Measurements from ENCODE around the gene TGFB2.

TGFB2 gene

DNA sequence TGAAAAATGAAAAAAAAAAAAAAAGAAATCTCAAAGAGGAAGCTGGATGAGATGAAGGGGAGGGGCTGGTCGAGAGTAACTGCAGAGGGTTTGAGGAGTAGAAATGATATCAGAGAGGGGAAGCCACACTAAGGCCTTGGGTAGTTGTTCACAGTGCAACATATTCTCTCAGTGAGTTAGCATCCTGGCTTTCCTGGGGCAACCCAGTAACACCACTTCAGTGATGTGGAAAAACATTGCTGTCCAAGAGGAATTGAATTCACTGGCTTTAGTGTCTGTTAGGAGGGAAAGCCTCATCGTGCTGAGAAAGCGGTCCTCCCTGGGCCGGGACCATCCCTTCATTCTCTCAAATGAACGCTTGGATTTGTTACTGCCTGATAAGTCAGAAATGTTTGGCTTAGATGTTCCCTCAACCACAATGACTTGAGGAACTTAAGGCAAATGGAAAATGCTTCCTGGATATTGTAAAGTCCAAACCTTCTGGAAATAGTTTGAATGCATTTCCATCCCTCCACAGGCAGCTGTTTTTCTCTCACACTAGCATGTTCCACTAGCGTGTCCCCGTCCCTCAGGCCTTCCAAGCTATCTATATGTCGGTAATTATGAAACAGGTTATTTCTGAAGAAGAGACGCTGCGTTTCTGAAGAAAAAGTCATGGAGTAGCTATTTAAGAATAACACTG is 12.2 kb downstream of the TGFB2 start:
- no peak overlapping the region for H3K4me3 ChIP-seq (ENCODE audit: low read depth, low read length)
- no peak for DNase-seq (ENCODE audit: low read depth)
- TF ChIP-seq, protein P1, sequence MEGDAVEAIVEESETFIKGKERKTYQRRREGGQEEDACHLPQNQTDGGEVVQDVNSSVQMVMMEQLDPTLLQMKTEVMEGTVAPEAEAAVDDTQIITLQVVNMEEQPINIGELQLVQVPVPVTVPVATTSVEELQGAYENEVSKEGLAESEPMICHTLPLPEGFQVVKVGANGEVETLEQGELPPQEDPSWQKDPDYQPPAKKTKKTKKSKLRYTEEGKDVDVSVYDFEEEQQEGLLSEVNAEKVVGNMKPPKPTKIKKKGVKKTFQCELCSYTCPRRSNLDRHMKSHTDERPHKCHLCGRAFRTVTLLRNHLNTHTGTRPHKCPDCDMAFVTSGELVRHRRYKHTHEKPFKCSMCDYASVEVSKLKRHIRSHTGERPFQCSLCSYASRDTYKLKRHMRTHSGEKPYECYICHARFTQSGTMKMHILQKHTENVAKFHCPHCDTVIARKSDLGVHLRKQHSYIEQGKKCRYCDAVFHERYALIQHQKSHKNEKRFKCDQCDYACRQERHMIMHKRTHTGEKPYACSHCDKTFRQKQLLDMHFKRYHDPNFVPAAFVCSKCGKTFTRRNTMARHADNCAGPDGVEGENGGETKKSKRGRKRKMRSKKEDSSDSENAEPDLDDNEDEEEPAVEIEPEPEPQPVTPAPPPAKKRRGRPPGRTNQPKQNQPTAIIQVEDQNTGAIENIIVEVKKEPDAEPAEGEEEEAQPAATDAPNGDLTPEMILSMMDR (IDR thresholded peaks at IDR 0.05; ENCODE audit: control insufficient read depth, extremely low read depth, insufficient read depth), result no peak

DNA sequence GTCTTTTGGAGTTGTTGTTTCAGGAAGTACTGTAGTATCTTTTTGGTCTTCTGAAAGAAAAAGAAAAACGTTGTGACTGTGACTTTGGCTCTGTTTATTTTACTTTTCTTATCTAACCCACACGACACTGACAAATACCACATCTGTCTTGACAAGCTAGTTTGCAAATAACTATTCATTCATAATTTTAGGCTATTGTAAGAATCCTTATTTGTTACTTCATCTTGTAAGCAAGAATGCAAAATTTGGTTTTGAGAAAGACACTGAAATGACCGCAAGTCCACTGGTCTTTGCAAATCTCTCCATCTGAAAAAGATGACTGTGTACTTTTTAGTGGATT is 12.7 kb downstream of the TGFB2 start:
- TF ChIP-seq, protein P1 (IDR thresholded peaks at IDR 0.05; ENCODE audit: control insufficient read depth, extremely low read depth, insufficient read depth), result no peak
- no peak for DNase-seq (ENCODE audit: low read depth)
- H3K4me3 ChIP-seq (ENCODE audit: low read depth, low read length), result no peak overlapping the region

DNA sequence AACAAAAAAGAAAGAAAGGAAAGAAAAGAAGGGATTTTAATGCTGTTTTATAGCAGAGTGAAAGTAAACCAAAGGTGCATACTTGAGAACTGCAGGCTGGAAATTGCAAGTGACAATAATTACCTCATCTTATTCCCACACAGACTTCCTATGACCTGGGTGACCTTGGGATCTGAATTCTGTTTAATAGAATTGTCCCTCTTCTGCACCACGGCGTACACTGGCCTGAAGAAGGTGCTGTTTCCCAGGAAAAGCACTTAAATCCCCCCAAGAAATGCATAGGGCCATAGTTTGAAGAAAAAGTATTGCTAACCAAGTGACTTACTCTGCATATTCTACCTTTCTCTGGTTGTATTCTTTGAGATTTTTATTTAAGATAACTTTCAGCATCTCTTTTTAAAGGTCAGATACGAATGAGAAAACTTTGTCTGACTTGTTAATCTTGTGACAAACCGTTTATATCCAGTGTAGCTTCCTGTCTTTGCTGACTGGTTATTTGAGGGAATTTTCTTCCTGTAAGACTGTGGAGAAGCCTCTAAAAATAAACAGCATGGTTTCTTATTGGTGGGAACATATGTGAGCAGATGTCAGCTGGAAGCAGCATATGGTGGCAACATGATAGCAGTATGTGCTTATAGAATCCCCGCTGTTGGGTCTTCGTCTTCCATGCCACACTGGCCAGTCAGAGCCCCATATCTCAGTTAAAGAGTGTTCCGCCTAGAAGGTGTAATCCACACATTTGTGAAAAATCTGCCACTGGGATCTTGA is 16.3 kb downstream of the TGFB2 start:
- DNase-seq (ENCODE audit: low read depth), result no peak
- TF ChIP-seq, protein P1 (IDR thresholded peaks at IDR 0.05; ENCODE audit: control insufficient read depth, extremely low read depth, insufficient read depth), result peak; percentile 31
- H3K4me3 ChIP-seq (ENCODE audit: low read depth, low read length), result no peak overlapping the region

DNA sequence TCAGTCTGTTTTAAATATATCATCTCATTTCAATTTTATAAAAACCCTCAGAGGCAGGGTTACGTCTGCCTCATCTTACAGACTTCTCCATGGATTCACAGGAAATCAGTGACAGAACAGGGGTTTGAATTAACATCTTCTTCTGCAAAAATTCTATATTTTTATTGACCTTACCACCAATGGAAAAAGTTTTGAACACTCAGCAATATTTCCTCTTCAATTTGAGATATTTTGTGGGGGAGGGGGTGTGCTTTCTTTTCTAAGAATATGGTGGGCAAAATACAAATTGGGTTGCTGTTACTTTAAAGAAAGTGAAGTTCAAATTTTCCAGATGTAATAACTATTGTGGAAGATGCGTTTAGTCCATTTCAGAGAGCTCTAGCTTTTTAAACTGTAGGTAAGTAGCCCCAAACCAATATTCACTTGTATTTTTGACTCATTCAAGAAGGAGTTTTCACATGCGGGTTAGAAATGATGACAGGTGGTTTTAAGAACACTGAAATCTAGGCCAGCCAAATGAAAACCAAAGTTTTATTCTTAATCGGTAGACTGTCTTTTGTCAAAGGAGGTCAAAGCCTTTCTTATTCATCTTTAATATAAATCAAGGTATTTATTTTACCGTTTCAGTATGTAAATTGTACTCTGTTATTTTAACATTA is 17.4 kb downstream of the TGFB2 start:
- no peak overlapping the region for H3K4me3 ChIP-seq (ENCODE audit: low read depth, low read length)
- DNase-seq (ENCODE audit: low read depth), result no peak
- TF ChIP-seq, protein P1 (IDR thresholded peaks at IDR 0.05; ENCODE audit: control insufficient read depth, extremely low read depth, insufficient read depth), result no peak

DNA sequence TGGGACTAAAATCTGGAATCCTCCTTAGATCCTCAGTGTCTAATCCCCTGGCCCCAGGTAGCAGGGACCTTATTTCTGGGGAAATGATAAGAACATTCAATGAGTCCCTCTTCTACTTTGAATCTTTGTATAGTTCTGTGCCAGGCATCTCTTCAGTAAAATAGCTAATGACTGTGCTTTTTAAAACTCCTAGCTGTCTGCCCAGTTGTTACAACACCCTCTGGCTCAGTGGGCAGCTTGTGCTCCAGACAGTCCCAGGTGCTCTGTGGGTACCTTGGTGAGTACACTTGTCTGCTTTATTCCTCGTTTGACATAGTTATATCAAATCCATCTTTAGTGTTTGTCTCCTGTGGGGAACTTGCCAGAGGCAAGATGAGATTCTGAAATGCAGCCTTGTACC is 18.0 kb downstream of the TGFB2 start:
- no peak overlapping the region for H3K4me3 ChIP-seq (ENCODE audit: low read depth, low read length)
- DNase-seq (ENCODE audit: low read depth), result no peak
- TF ChIP-seq, protein P1 (IDR thresholded peaks at IDR 0.05; ENCODE audit: control insufficient read depth, extremely low read depth, insufficient read depth), result no peak

DNA sequence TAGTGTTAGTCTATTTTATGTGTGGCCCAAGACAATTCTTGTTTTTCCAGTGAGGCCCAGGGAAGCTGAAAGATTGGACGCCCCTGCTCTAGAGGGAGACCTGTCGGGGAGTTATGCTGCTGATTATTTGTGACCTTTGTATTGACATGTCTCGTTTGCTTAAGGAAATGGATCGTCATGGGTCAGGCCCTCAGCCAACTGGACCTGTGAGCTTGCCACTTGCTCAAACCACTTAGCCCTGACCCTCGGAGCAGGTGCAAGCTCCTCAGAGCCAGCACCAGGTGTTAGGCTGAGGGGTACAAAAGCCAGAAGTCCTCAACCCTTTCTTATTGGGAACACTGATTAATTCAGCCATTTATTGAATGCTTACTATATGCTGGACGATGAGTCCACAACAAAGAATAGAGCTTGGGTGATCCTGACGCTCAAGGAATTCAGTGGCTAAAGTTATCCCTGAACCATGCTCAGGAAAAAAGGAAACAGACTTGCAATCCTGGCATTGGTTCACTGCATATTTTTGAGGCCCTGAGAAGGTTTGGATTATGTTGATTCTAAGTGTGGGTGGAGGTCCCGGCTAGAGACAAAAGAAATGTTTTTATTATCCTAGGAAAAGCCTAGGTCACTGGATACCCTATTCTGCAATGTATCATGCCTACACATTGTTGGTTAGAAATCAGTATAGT is 19.0 kb downstream of the TGFB2 start:
- no peak for DNase-seq (ENCODE audit: low read depth)
- TF ChIP-seq, protein P1 (IDR thresholded peaks at IDR 0.05; ENCODE audit: control insufficient read depth, extremely low read depth, insufficient read depth), result no peak
- H3K4me3 ChIP-seq (ENCODE audit: low read depth, low read length), result no peak overlapping the region

All from LNCaP clone FGC (cell line).